Stimulated activated CD8-positive, alpha-beta memory T cell treated with anti-CD3 and anti-CD28 coated beads, Interleukin-12 subunit alpha, Interleukin-12 subunit beta, amount 100 ng/mL, for 24 hours (primary cell): Measurements from ENCODE around the gene TRIM47.
A peak's percentile ranks its signal among the peaks of the same experiment; 100 is the strongest.

Experiments used
- DNase-seq: peaks from one replicate; pipeline ENCODE4 v3.0.0-alpha.2; 2020; ENCODE audit errors: extremely low read depth

The TRIM47 gene

GRCh38 chr17:75909051-75909811 lies 30.9 kb upstream of the TRIM47 start:
- DNase-seq, result no peak

GRCh38 chr17:75908201-75908600 lies 29.8 kb upstream of the TRIM47 start:
- no peak for DNase-seq

DNA sequence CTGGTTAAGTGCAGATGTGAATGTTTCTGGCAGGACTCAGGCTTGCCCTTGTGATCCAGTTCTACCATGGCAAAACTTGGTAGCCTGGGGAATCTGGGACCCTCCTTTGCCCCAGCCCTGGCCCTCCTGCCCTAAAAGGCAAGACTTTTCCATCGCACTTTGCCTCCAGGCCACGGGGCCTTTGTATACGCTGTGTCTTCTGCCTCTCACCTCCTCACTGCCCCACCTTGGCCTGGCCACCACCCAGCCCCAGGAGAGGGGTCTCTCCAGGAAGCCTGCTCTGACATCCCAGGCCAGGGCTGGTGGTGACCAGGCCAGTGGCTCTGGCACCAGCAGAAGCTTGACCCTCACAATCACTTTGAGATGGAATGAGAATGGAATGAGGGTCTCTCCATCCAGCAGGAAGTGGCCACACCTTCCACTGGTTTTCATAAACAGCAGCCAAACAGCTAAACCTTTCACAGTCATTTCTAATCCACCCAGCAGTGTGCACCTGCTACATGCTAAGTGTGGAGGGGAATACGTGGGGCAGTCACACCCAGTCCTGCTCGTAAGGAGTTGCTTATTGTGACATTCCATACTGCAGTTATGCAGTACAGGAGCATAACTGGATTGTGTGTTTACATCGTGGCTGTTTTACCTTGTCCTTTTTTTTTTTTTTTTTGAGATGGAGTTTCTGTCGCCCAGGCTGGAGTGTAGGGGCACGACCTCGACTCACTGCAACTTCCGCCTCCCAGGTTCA lies 27.9 kb upstream of the TRIM47 start:
- DNase-seq, result no peak

DNA sequence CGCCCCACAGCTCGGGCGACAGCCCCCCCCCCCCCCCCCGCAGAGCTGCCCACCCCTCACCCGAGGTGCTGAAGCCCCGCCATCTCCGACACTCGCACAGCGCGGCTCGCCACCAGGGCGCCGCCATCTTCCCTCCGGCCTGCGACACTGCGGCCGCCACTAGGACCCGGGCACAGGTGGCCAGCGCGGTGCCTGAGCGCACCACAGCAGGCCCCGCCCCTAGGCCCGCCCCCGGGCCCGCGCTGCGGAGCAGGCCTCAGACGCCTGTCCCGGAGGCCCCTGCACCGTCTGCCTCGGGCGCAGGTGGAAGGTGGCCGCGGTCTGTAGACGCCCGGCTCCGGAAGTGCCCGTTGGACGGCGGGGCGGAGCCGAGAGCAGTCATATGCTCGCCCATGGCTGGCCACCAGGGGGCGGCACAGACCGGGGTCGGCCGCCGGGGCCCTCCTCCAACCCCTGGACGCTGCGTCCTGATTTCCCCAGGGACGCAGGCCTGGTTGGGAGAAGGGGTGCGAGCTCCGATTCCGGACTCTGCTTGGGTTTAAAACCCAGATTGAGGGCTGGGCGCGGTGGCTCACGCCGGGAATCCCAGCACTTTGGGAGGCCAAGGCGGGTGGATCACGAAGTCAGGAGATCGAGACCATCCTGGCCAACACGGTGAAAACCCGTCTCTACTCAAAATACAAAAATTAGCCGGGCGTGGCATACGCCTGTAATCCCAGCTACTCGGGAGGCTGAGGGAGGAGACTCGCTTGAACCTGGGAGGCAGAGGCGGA lies 26.6 kb upstream of the TRIM47 start, which contains the start of gene MRPL38:
MRPL38 (minus strand) TSS at position 136 of the 773 bp plus-strand sequence; CDS start at position 127, 9 bp downstream.
- peak; percentile 86 for DNase-seq

DNA sequence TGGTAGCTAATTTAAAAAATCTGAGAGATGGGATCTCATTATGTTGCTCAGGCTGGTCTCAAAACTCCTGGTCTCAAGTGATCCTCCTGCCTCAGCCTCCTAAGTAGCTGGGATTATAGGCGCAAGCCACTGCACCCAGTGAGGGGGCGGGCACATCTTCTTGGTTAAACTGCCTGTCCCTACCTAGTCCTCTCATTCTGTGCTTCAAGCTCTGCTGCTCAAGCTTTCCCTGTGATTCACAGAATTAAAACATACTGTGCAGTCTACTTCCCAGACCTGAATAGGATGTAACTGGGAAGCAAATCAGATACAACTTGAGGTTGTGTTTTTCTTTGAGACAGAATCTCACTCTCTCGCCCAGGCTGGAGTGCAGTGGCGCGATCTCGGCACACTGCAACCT lies 24.0 kb upstream of the TRIM47 start:
- no peak for DNase-seq

DNA sequence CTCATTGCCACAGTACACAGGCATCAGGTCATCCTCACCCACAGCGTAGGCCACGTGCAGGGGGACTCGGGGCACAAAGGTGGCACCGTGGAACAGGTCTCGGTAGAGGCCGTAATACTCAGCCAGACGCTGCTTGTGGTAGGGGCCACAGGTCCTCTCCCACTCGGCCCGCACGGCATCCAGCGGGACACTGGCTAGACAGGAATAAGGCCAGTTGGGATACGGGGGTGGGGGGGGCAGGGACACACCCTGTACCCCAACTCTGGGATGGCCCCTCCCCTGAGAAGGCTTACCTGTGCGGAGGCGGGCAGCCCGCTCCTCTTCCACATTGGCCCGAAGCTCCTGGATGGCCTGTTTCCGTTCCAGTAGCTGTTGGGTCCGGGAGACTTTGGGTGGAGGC lies 23.3 kb upstream of the TRIM47 start:
- no peak for DNase-seq

DNA sequence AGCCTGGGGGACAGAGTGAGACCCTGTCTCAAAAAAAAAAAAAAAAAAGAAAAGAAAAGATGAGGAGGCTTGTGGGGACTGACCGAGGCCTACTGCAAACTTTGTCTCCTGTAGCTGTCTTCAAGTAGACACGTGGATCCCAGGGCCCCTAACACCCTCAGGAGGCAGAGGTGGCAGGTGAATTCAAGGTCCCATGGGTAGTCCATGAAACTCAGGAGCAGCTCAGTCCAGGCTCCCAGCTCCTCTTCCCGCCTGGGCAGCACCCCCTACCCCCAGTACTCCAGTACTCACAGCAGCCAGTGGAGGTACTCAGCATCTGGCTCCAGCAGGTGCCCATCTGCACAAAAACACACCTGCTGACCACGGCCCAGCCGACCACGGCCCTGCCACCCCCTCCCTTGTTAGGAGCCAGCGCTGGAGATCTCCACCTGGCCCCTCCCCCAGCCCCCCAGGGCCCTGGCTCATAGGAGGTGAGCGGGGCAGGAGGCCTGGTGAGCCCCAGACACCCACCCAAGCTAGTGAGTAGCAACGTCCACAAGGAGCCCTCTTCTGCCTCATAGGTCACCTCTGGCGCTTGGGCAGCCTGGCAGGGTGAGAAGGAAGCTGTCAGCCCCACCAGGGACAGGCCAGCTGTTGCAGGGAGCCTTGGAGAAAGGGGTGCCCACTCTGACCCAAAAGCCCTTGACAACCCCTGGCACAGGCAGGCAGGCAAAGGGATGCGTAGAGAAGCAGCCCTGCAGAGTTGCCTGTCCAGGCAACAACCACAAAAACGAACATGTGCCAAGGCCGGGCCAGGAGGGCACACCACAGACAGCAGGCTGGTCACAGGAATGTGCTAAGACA lies 22.5 kb upstream of the TRIM47 start:
- no peak for DNase-seq

- no peak for DNase-seq
These were observed 21.5 kb upstream of the TRIM47 start for GRCh38 chr17:75899767-75900468.

- DNase-seq, result no peak
These were observed 21.0 kb upstream of the TRIM47 start for GRCh38 chr17:75899353-75899752.

GRCh38 chr17:75898791-75899190 lies 20.4 kb upstream of the TRIM47 start:
- DNase-seq, result no peak

DNA sequence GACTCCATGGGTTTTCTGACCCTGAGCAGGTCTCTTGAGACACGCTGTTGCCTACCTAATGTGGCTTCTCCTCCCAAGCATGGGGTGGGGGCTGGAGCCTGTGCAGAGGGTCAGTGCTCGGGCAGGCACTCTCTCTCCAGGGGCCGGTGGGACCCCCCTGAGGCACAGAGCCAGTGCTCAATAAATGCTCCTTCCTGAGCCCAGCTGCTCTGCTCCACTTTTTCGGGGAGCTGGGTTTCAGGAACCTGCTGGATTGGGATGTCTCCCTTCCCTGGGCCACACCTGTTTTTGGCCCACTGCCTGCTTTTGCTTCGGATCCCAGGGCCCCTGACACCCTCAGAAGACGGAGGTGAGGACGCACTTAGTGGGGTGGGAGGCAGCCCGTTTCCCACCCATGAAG lies 19.7 kb upstream of the TRIM47 start:
- DNase-seq, result no peak

DNA sequence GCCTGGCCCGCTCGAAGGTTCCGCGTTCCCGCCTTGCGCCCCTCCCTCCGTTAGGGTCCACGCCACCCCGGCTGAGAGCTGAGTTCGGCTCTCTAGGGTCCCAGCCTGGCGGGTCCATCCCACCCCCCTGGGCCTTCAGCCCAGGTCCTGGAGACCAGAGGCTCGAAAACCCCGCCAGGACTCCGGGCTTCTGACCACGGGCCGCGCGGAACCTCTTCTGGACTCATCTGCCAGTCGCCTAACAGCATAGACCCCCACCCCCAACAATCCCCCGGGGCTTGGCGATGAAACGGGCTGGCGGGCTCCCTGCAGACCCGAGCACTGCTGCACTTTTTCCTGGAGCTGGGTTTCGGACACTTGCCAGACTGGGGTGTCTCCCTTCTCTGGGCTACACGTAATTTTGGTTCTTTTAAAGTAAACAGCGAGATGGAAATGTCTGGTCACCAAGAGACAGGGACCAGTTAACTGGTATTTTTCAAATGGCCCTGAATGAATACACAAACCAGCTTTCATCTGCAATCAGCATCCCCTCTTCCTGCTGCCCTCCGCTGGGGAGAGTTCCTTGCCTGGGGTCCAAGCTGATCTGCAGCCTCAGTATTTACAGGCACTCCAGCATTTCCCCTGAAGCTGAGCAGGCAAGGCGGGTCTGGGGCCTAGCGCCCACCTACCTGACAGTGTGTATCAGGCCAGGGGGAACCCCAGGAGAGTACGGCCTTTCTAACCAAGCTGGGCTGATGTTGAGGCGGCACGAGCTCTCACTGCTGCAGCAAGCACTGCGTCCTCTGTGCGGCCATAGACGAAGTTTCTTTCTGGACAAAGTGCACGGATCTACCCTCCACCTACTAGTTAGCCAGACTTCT lies 19.0 kb upstream of the TRIM47 start:
- no peak for DNase-seq

- peak; percentile 58 for DNase-seq
These were observed 18.2 kb upstream of the TRIM47 start, which contains the start of gene TRIM65 for GRCh38 chr17:75896415-75897159. TSS of gene TRIM65 (minus strand) at chr17:75896951. CDS start at chr17:75896937, 14 bp downstream.

DNA sequence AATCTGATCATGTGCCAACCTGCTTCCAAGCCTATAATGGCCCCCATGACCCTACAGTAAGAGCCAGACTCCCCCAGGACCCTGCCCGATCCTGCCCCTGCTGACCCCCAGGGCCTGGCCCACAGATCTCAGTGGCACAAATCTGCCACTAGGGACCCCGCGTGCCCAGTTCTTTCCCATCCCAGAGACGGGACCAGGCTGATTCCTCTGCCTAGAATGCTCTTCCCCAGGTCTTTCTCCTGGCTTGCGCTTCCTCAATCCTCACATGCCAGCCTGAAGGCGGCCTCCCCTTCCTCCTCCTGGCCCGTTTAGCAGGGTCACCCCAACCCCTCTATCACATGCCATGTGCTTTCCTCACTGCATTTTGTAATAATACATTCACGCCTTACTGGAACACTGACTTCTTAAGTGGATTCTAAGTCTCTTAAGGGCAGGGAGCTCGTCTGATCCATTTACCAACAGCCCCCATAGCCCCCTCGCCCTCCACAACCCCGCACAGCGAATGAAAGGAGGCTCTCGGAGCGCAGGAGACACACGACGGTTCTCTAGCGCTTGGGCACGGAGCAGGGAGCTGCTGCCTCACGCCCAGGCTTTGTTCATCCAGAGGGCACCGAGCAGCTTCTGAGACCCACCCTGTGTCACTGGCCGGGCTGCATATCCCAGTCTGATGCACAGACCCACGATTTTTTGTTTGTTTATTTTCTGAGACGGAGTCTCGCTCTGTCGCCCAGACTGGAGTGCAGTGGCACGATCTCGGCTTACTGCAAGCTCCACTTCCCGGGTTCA lies 17.2 kb upstream of the TRIM47 start:
- DNase-seq, result no peak

- no peak for DNase-seq
These were observed 15.8 kb upstream of the TRIM47 start for GRCh38 chr17:75894049-75894733.

GRCh38 chr17:75893305-75894048 lies 15.1 kb upstream of the TRIM47 start:
- DNase-seq, result no peak
